DOHH2 (cell line): ENCODE results near the gene IRF2.

Experiments used
- EZH2phosphoT487 ChIP-seq: fragments of 200-600 bp; sonication (generic); IDR thresholded peaks from 2 replicates; pipeline ENCODE4 v1.6.1; 2017; ENCODE audit warnings: borderline replicate concordance, mild to moderate bottlenecking, antibody characterized with exemption, low read length, moderate library complexity, mixed read lengths
- TF ChIP-seq, protein P1 (sequence below): fragments of 200-600 bp; sonication (generic); IDR thresholded peaks from one replicate; pipeline ENCODE4 v1.5.1; 2014; ENCODE audit warnings: antibody characterized with exemption, mild to moderate bottlenecking, low read depth, low read length; ENCODE audit not compliant: poor library complexity, severe bottlenecking

GRCh38 chr4:184395971-184396391 lies 78.4 kb downstream of the IRF2 start:
- TF ChIP-seq, protein P1, sequence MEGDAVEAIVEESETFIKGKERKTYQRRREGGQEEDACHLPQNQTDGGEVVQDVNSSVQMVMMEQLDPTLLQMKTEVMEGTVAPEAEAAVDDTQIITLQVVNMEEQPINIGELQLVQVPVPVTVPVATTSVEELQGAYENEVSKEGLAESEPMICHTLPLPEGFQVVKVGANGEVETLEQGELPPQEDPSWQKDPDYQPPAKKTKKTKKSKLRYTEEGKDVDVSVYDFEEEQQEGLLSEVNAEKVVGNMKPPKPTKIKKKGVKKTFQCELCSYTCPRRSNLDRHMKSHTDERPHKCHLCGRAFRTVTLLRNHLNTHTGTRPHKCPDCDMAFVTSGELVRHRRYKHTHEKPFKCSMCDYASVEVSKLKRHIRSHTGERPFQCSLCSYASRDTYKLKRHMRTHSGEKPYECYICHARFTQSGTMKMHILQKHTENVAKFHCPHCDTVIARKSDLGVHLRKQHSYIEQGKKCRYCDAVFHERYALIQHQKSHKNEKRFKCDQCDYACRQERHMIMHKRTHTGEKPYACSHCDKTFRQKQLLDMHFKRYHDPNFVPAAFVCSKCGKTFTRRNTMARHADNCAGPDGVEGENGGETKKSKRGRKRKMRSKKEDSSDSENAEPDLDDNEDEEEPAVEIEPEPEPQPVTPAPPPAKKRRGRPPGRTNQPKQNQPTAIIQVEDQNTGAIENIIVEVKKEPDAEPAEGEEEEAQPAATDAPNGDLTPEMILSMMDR: no peak
- TF ChIP-seq EZH2phosphoT487: no peak
